GM18508 (cell line): Measurements from ENCODE around the gene OR6C6.
"Not testable (repeated sequence)": the region's sequence is repeated elsewhere in the genome, so short reads cannot be mapped to it uniquely, and the experiment has no call there.

Experiments used
- ATAC-seq: cut with Tn5 transposase; IDR thresholded peaks from one replicate; pipeline ENCODE4 v1.9.1; 2021; ENCODE audit warnings: moderate number of reproducible peaks; ENCODE audit not compliant: insufficient read depth, unreplicated experiment

The OR6C6 gene

GRCh38 chr12:55296469-55296868, at the start of gene OR6C6:
TSS of gene OR6C6 (minus strand) at chr12:55296569. CDS start at chr12:55295232, 1,337 bp downstream.
- ATAC-seq = no peak

GRCh38 chr12:55336002-55336401, 39.6 kb upstream of the OR6C6 start:
- no peak for ATAC-seq

- no peak for ATAC-seq
Measured at GRCh38 chr12:55330446-55330845, 34.1 kb upstream of the OR6C6 start, which contains the start of gene OR6C3. TSS of gene OR6C3 (plus strand) at chr12:55330746. CDS start at chr12:55331701, 955 bp downstream.

- not testable (repeated sequence) for ATAC-seq
Measured at GRCh38 chr12:55325801-55326200, 29.4 kb upstream of the OR6C6 start.

- ATAC-seq = no peak
Measured at GRCh38 chr12:55320201-55320600, 23.8 kb upstream of the OR6C6 start.

- no peak for ATAC-seq
Measured at GRCh38 chr12:55314043-55314442, 17.7 kb upstream of the OR6C6 start, which contains the start of gene OR6C1. TSS of gene OR6C1 (plus strand) at chr12:55314343. CDS start at chr12:55320600, 6,257 bp downstream.

GRCh38 chr12:55289999-55290398, 6.4 kb downstream of the OR6C6 start:
- ATAC-seq = no peak

- no peak for ATAC-seq
Measured at GRCh38 chr12:55280991-55281390, 15.4 kb downstream of the OR6C6 start.

- ATAC-seq = no peak
Measured at GRCh38 chr12:55258303-55258702, 38.1 kb downstream of the OR6C6 start.

- no peak for ATAC-seq
Measured at GRCh38 chr12:55256831-55257230, 39.5 kb downstream of the OR6C6 start.

- ATAC-seq = no peak
Measured at GRCh38 chr12:55253281-55253680, 43.1 kb downstream of the OR6C6 start.

- ATAC-seq = no peak
Measured at GRCh38 chr12:55250944-55251343, 45.4 kb downstream of the OR6C6 start.

- ATAC-seq = no peak
Measured at GRCh38 chr12:55246159-55246558, 50.2 kb downstream of the OR6C6 start.

GRCh38 chr12:55244309-55244708, 52.1 kb downstream of the OR6C6 start, which contains the start of gene OR6C74:
TSS of gene OR6C74 (plus strand) at chr12:55244609. CDS start at chr12:55247288, 2,679 bp downstream.
- no peak for ATAC-seq
